ES-I3 (cell line): ENCODE measurements around the gene FARS2.

Source experiments
- H3K36me3 ChIP-seq: 2 replicates; pipeline ENCODE4 v1.6.1; 2013; ENCODE audit warnings: mild to moderate bottlenecking, low read length, control low read depth, moderate library complexity; ENCODE audit not compliant: insufficient read depth
- H3K4me1 ChIP-seq: 2 replicates; pipeline ENCODE4 v1.6.1; 2013; ENCODE audit warnings: mild to moderate bottlenecking, control low read depth, low read length; ENCODE audit not compliant: insufficient read depth
- H3K9ac ChIP-seq: 2 replicates; pipeline ENCODE4 v1.6.1; 2013; ENCODE audit warnings: low read depth, mild to moderate bottlenecking, low read length, moderate library complexity
- H3K9me3 ChIP-seq: 2 replicates; pipeline ENCODE4 v1.6.1; 2013; ENCODE audit warnings: mild to moderate bottlenecking, low read length, moderate library complexity; ENCODE audit not compliant: control insufficient read depth, insufficient read depth

Gene FARS2

GRCh38 chr6:5771759-5772390 is 510.6 kb downstream of the FARS2 start:
- Histone ChIP-seq H3K9ac (no peak overlapping the region), H3K4me1 (no peaks in the 10 kb centered on the region), H3K36me3 (no peaks in the 10 kb centered on the region), H3K9me3 (peaks cover 3% of the 10 kb centered on the region)

- no peaks in the 10 kb centered on the region for H3K4me1 ChIP-seq
Observed at GRCh38 chr6:5772408-5773120, 511.3 kb downstream of the FARS2 start.

DNA sequence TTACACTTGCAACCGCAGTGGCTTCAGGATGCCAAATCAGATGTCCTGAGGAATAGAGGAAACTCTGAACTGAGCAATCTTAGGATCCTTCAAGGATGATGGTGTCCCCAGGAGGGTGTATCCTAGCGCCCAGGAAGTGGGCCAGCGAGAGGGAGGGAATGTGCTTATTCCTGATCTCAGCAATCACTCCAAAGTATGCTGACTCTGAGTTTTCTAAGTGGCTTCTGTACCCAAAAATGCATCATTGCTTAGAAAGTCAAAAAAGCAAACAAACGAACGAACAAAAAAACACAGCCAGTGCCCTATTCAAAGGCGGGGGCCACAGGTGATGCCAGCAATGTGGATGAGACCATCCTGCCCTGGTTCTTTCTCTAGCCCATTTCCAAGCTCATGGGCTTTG is 514.8 kb downstream of the FARS2 start:
- no peaks in the 10 kb centered on the region for H3K9me3 ChIP-seq
- H3K9ac ChIP-seq, result no peak overlapping the region
- H3K4me1 ChIP-seq, result no peaks in the 10 kb centered on the region
- H3K36me3 ChIP-seq, result no peaks in the 10 kb centered on the region

More at GRCh38 chr6:5772408-5773120, 511.3 kb downstream of the FARS2 start:
- Histone ChIP-seq H3K9me3 (no peaks in the 10 kb centered on the region; the same call in 1 of the 2 replicates), H3K36me3 (no peaks in the 10 kb centered on the region), H3K9ac (no peak overlapping the region)

- Histone ChIP-seq H3K36me3 (no peaks in the 10 kb centered on the region), H3K9ac (no peak overlapping the region), H3K9me3 (no peaks in the 10 kb centered on the region), H3K4me1 (no peaks in the 10 kb centered on the region)
Observed at GRCh38 chr6:5776706-5777390, 515.5 kb downstream of the FARS2 start.

DNA sequence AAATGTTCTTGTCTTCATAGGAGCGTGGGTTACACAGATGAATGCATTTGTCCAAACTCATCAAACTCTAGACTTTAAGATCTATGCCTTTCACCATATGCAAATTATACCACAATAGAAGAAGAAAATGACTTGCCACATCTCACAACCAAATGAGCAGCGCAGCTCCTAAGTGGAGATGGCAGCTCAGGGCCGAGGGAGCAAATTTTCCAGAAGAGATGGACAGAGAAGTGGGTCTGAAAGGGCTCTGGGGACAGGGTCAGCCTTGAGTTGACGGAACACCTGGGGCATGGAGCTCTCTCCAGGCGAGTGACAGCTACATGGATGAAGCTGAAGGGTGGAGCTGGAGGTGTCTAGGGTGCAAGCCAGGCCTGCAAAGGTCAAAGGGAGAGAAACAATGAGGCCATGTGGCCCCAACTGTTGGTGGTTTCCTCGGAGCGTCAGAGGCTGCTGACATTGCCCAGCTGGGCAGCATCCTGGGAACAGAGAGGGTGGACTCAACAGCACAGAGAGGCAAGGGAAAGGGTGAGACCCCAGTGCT is 517.1 kb downstream of the FARS2 start:
- Histone ChIP-seq H3K9ac (no peak overlapping the region), H3K4me1 (peaks cover 3% of the 10 kb centered on the region), H3K9me3 (no peaks in the 10 kb centered on the region), H3K36me3 (no peaks in the 10 kb centered on the region)

DNA sequence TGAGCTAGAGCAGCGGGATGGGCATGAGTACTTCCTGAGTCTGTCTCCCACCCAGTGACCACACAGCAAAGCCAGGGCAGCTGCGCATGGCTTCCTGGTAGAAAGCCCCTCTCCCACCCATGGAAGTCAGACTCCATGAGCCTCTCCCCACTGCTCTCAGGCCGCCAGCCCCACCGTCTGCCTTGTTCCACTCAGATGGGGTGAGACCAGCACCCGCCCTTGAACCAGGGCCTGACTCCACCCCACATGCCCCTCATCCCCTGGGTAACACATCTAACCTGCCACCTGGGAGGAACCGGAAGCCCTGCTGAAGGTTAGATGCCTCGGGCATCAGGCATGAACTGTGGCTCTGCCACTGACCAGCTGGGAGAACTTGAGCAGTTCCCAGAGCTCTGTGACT is 517.6 kb downstream of the FARS2 start:
- H3K4me1 ChIP-seq, result peaks cover 3% of the 10 kb centered on the region
- H3K9me3 ChIP-seq, result no peaks in the 10 kb centered on the region
- H3K9ac ChIP-seq, result no peak overlapping the region
- no peaks in the 10 kb centered on the region for H3K36me3 ChIP-seq

DNA sequence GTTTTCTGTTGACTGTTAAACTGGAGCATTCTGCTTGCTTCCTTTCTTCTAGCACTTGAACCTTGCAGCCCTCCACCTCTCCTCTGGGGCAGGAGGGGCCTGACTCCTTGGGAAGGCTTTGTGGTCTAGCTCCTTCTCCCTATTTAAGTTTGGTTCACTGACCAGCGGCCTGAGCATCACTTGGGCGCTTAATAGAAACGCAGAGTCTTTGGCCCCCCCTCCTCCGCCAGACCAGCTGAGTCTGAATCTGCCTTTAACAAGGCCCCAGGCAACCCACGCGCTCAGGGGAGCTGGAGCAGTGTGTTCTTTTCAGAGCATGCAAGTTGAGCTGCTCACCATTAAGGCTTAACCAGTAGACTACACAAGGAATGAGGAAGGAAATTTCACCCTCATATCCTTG is 519.7 kb downstream of the FARS2 start:
- H3K9me3 ChIP-seq, result no peaks in the 10 kb centered on the region
- H3K4me1 ChIP-seq, result peaks cover 7% of the 10 kb centered on the region
- no peaks in the 10 kb centered on the region for H3K36me3 ChIP-seq
- no peak overlapping the region for H3K9ac ChIP-seq

DNA sequence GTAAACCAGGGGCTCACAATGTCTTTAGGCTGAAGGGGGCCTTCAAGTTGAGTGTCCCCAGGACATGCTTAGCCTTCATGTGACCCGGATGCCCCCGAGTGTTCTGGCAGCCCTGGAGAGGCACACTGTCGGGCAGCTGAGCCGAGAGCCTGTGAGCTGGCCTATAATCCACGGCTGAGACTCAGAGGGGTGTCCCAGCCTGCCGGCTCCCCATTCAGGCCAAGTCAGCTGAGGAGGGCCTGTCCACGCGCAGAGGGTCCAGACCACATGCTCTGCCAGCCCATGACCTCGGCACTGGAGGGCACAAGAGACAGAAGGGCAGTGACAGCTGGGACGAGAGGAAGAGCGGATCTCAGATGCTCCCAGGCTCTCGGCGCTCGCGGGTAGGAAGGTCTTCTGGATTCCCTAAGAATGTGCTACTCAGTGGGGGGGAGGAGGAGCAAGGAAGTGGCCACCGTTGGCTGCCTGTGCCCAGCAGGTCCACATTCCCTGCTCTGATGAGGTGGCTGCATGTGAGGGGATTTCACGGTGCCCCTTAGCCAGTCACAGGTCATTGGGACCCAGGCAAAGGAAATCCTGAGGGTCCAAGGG is 520.7 kb downstream of the FARS2 start:
- no peaks in the 10 kb centered on the region for H3K9me3 ChIP-seq
- no peaks in the 10 kb centered on the region for H3K36me3 ChIP-seq
- peaks cover 7% of the 10 kb centered on the region for H3K4me1 ChIP-seq
- no peak overlapping the region for H3K9ac ChIP-seq

GRCh38 chr6:5782783-5783547 is 521.7 kb downstream of the FARS2 start:
- H3K9ac ChIP-seq, result no peak overlapping the region
- H3K4me1 ChIP-seq, result peaks cover 7% of the 10 kb centered on the region

DNA sequence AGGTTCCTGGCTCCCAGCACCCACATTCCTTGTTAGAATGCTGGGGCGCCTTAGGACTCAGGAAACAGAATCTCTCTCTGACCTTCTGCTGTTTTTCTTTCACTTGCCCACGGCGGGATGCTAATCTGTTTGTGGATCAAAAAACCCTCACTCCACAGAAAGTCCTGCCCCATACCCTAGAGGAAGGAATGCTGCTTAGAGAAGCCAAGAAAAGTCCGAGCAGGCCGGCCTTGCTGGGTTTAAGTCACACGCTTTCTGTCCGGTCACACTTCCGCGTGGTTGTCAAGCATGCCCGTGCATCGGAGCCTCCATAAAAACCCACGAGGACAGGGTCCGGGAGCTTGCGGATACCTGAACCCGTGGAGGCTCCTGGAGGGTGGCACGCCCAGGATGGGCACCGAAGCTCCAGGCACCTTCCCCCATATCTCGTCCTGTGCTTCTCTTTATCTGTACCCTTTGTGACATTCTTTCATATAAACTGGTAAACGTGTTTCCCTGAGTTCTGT is 522.3 kb downstream of the FARS2 start:
- H3K4me1 ChIP-seq, result peaks cover 7% of the 10 kb centered on the region
- no peaks in the 10 kb centered on the region for H3K36me3 ChIP-seq
- no peak overlapping the region for H3K9ac ChIP-seq
- H3K9me3 ChIP-seq, result no peaks in the 10 kb centered on the region

More at GRCh38 chr6:5782783-5783547, 521.7 kb downstream of the FARS2 start:
- no peaks in the 10 kb centered on the region for H3K9me3 ChIP-seq
- H3K36me3 ChIP-seq, result no peaks in the 10 kb centered on the region

DNA sequence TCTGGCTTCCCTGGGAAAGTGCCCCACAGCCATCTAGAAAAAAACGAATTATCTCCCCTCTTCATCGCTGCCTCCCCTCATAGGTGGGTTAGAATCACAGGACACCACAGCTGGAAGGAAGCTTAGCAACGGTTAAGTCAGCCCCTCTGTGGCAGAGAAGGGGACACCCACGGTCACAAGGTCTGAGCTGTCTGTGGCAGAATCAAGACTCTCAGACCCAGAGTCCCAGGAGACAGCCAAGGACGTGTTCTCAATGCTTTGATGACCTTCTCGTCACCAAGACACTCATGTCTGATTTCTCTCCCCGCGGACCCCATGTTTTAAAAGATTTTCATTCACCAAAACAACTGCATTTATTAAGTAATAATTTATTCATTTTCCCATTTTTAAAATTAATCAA is 523.9 kb downstream of the FARS2 start:
- peaks cover 7% of the 10 kb centered on the region for H3K4me1 ChIP-seq
- no peaks in the 10 kb centered on the region for H3K36me3 ChIP-seq
- no peaks in the 10 kb centered on the region for H3K9me3 ChIP-seq
- H3K9ac ChIP-seq, result no peak overlapping the region

GRCh38 chr6:5786321-5786968 is 525.1 kb downstream of the FARS2 start:
- Histone ChIP-seq H3K9me3 (no peaks in the 10 kb centered on the region), H3K36me3 (no peaks in the 10 kb centered on the region), H3K9ac (no peak overlapping the region), H3K4me1 (peaks cover 7% of the 10 kb centered on the region)

GRCh38 chr6:5786969-5787720 is 525.8 kb downstream of the FARS2 start:
- Histone ChIP-seq H3K9me3 (no peaks in the 10 kb centered on the region), H3K36me3 (no peaks in the 10 kb centered on the region), H3K9ac (no peak overlapping the region), H3K4me1 (peaks cover 7% of the 10 kb centered on the region)
